ENCODE data around the gene NUDT3. TPM values are rescaled to one million over a fixed set of nuclear protein-coding genes. Genes with fewer than 3 reads are reported as not detected.

The NUDT3 gene
- total RNA-seq, 4 donors from 2014 or later: 17.3 to 28.1 (median 20.6) TPM

DNA sequence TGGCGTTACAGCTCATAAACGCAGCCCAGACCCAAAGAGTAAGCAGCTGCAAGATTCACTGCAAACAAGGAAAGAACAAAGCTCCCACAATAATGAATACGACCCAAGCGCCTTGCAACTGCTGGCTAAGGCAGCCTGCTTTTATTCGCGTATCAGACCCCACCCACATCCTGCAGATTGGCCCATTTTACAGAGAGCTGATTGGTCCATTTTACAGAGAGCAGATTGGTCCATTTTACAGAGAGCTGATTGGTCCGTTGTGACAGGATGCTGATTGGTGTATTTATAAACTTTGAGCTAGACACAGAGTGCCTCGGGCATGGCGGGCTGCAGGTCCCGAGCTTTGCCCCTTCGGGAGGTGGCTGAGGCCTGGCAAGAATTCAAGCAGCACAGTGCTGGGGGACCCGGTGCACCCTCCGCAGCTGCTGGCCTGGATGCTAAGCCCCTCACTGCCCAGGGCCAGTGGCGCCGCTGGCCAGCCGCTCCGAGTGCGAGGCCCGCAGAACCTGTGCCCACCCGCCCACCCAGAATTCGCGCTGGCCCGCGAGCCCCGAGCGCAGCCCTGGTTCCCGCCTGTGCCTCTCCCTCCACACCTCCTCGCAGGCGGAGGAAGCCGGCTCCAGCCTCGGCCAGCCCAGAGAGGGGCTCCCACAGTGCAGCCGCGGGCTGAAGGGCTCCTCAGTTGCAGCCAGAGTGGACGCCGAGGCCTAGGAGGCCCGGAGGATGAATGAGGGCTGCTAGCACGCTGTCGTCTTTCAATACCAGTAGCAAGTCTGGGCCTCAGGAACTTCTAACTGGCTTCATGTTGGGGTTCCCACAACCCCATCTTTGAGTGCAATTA is 44.6 kb upstream of the NUDT3 start:
- H3K27me3 ChIP-seq: no peaks in the 10 kb centered on the region
- H3K4me1 ChIP-seq: no peaks in the 10 kb centered on the region
- H3K4me3 ChIP-seq: no peak overlapping the region
- TF ChIP-seq CTCF (IDR thresholded peaks at IDR 0.05) (no peak), POLR2A (IDR thresholded peaks at IDR 0.05) (no peak)
- no peak overlapping the region for H3K27ac ChIP-seq
- no peaks in the 10 kb centered on the region for H3K9me3 ChIP-seq
- no peaks in the 10 kb centered on the region for H3K36me3 ChIP-seq
- DNase-seq: no peak

DNA sequence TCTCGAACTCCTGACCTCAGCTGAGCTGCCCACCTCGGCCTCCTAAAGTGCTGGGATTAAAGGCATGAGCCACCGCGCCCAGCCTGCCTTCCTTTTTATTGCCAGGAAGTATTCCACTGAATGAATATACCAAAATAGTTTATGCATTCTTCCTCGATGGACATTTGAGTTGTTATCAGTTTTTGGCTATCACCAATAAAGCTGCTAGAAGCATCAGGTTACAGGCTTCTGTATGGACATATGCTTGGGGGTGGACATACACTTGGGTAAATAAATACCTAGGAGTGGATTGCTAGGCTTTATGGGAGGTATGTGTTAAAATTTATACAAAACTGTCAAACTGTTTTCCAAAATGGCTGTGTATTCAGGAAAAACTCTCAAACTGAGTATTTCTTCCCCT is 43.4 kb upstream of the NUDT3 start:
- H3K9me3 ChIP-seq: no peaks in the 10 kb centered on the region
- no peak overlapping the region for H3K4me3 ChIP-seq
- TF ChIP-seq POLR2A (IDR thresholded peaks at IDR 0.05) (no peak), CTCF (IDR thresholded peaks at IDR 0.05) (no peak)
- H3K36me3 ChIP-seq: no peaks in the 10 kb centered on the region
- H3K4me1 ChIP-seq: no peaks in the 10 kb centered on the region
- no peaks in the 10 kb centered on the region for H3K27me3 ChIP-seq
- no peak overlapping the region for H3K27ac ChIP-seq
- DNase-seq: no peak

- peak within 1 kb of the TSS; percentile 47 to 83 (median 76) for H3K4me3 ChIP-seq
- DNase-seq: peak; percentile 82 to 95 (median 95)
- peak within 1 kb of the TSS; percentile 76 to 83 (median 78) for H3K27ac ChIP-seq
- H3K9me3 ChIP-seq: no peaks in the 10 kb centered on the region
- H3K27me3 ChIP-seq: no peaks in the 10 kb centered on the region
- peaks cover 0 to 12% (median 3%) of the 10 kb centered on the region in 4 donors for H3K4me1 ChIP-seq
- peaks cover 0 to 40% (median 3%) of the 10 kb centered on the region in 3 donors for H3K36me3 ChIP-seq
- TF ChIP-seq POLR2A (IDR thresholded peaks at IDR 0.05): peak; percentile 73 to 75
- no peak for TF ChIP-seq CTCF (IDR thresholded peaks at IDR 0.05)
These were observed 33.3 kb upstream of the NUDT3 start, which contains the start of gene RPS10 for GRCh38 chr6:34425498-34426410. Gene RPS10, minus strand, starts transcription at chr6:34426069. Its CDS starts 848 bp downstream, at chr6:34425221.

GRCh38 chr6:34425132-34425497 is 32.6 kb upstream of the NUDT3 start:
- peak overlapping the region; percentile 76 to 83 (median 78) for H3K27ac ChIP-seq
- no peaks in the 10 kb centered on the region for H3K9me3 ChIP-seq
- H3K36me3 ChIP-seq: peaks cover 0 to 47% (median 5%) of the 10 kb centered on the region in 3 donors

More at GRCh38 chr6:34425132-34425497, 32.6 kb upstream of the NUDT3 start:
- H3K4me1 ChIP-seq: peaks cover 0 to 12% (median 3%) of the 10 kb centered on the region in 4 donors
- H3K27me3 ChIP-seq: no peaks in the 10 kb centered on the region
- TF ChIP-seq CTCF (IDR thresholded peaks at IDR 0.05) (no peak), POLR2A (IDR thresholded peaks at IDR 0.05) (no peak)
- H3K4me3 ChIP-seq: peak overlapping the region; percentile 47 to 83 (median 76)
- DNase-seq: no peak
